Middle frontal gyrus (tissue), 1 donor: ENCODE data around the gene TBATA.

ENCODE experiments used
- DNase-seq: peaks from one replicate; pipeline ENCODE4 v3.0.0-alpha.2; 2015; ENCODE audit warnings: low spot score; ENCODE audit errors: extremely low spot score

The TBATA gene

GRCh38 chr10:70745555-70745954 lies 39.6 kb downstream of the TBATA start:
- no peak for DNase-seq

GRCh38 chr10:70744617-70745143 lies 40.5 kb downstream of the TBATA start:
- no peak for DNase-seq

- DNase-seq: no peak
Observed at GRCh38 chr10:70743879-70744278, 41.3 kb downstream of the TBATA start.

GRCh38 chr10:70743430-70743788 lies 41.8 kb downstream of the TBATA start:
- DNase-seq: no peak

- DNase-seq: no peak
Observed at GRCh38 chr10:70742537-70743429, 42.4 kb downstream of the TBATA start.

- DNase-seq: no peak
Observed at GRCh38 chr10:70740406-70741288, 44.5 kb downstream of the TBATA start.

- DNase-seq: no peak
Observed at GRCh38 chr10:70738761-70739121, 46.4 kb downstream of the TBATA start.

GRCh38 chr10:70738006-70738760 lies 47.0 kb downstream of the TBATA start:
- DNase-seq: no peak

GRCh38 chr10:70737250-70737649 lies 47.9 kb downstream of the TBATA start:
- DNase-seq: no peak

GRCh38 chr10:70736525-70736924 lies 48.7 kb downstream of the TBATA start:
- no peak for DNase-seq

- DNase-seq: no peak
Observed at GRCh38 chr10:70735161-70735560, 50.0 kb downstream of the TBATA start.

- no peak for DNase-seq
Observed at GRCh38 chr10:70733051-70733450, 52.1 kb downstream of the TBATA start.

GRCh38 chr10:70732569-70732968 lies 52.6 kb downstream of the TBATA start:
- no peak for DNase-seq

- DNase-seq: no peak
Observed at GRCh38 chr10:70730955-70731354, 54.2 kb downstream of the TBATA start.

- DNase-seq: no peak
Observed at GRCh38 chr10:70729763-70730357, 55.3 kb downstream of the TBATA start.

- DNase-seq: no peak
Observed at GRCh38 chr10:70728328-70728727, 56.8 kb downstream of the TBATA start.

GRCh38 chr10:70726909-70727495 lies 58.2 kb downstream of the TBATA start:
- no peak for DNase-seq

- DNase-seq: no peak
Observed at GRCh38 chr10:70723771-70724170, 61.4 kb downstream of the TBATA start.

GRCh38 chr10:70722820-70723424 lies 62.3 kb downstream of the TBATA start:
- DNase-seq: no peak
